Measurements from ENCODE around the gene LMTK3. TPM values are rescaled to one million over a fixed set of nuclear protein-coding genes. Genes with fewer than 3 reads are reported as not detected.

LMTK3 gene
- polyA plus RNA-seq, 6 donors from 2014 or later, result not detected

GRCh38 chr19:48445606-48446481 lies 65.8 kb downstream of the LMTK3 start, which contains the start of gene GRWD1:
Gene GRWD1 (plus strand): TSS chr19:48445983. CDS start chr19:48446006, 23 bp downstream.
- no peaks in the 10 kb centered on the region for H3K9me3 Mint-ChIP-seq
- peak within 1 kb of the TSS; percentile 97 to 99 (median 99) for H3K27ac Mint-ChIP-seq
- ATAC-seq (ENCODE audit: low read depth in 2 of 2), result peak; percentile 87 to 89
- peaks cover 33 to 45% (median 37%) of the 10 kb centered on the region in 3 donors for H3K4me1 Mint-ChIP-seq
- H3K4me3 Mint-ChIP-seq, result peak within 1 kb of the TSS; percentile 95 to 99 (median 99)
- H3K27me3 Mint-ChIP-seq, result peaks cover 9 to 21% (median 20%) of the 10 kb centered on the region in 3 donors
- DNase-seq, result peak; percentile 87
- peaks cover 4 to 20% of the 10 kb centered on the region in 2 donors for H3K36me3 Mint-ChIP-seq

GRCh38 chr19:48445256-48445605 lies 66.4 kb downstream of the LMTK3 start:
- peak overlapping the region; percentile 95 to 99 (median 99) for H3K4me3 Mint-ChIP-seq
- H3K4me1 Mint-ChIP-seq, result peaks cover 33 to 45% (median 37%) of the 10 kb centered on the region in 3 donors
- H3K9me3 Mint-ChIP-seq, result no peaks in the 10 kb centered on the region
- peak overlapping the region; percentile 97 to 99 (median 99) for H3K27ac Mint-ChIP-seq
- peaks cover 4 to 20% of the 10 kb centered on the region in 2 donors for H3K36me3 Mint-ChIP-seq
- DNase-seq (no peak), ATAC-seq (ENCODE audit: low read depth in 2 of 2) (peak; percentile 35 to 43)
- H3K27me3 Mint-ChIP-seq, result peaks cover 9 to 21% (median 20%) of the 10 kb centered on the region in 3 donors

GRCh38 chr19:48444936-48445200 lies 66.8 kb downstream of the LMTK3 start:
- H3K27ac Mint-ChIP-seq, result peak overlapping the region in 3 of 6 donors; percentile 97 to 99 (median 99)
- ATAC-seq (ENCODE audit: low read depth in 2 of 2), result no peak
- peaks cover 33 to 45% (median 37%) of the 10 kb centered on the region in 3 donors for H3K4me1 Mint-ChIP-seq
- H3K9me3 Mint-ChIP-seq, result no peaks in the 10 kb centered on the region
- DNase-seq, result no peak
- H3K4me3 Mint-ChIP-seq, result peak overlapping the region; percentile 95 to 99 (median 99)
- peaks cover 4 to 20% of the 10 kb centered on the region in 2 donors for H3K36me3 Mint-ChIP-seq
- H3K27me3 Mint-ChIP-seq, result peaks cover 9 to 21% (median 20%) of the 10 kb centered on the region in 3 donors

GRCh38 chr19:48444129-48444935 lies 67.3 kb downstream of the LMTK3 start:
- Mint-ChIP-seq H3K36me3 (peaks cover 4 to 20% of the 10 kb centered on the region in 2 donors), H3K4me1 (peaks cover 33 to 45% (median 37%) of the 10 kb centered on the region in 3 donors), H3K27me3 (peaks cover 9 to 21% (median 20%) of the 10 kb centered on the region in 3 donors), H3K9me3 (no peaks in the 10 kb centered on the region), H3K4me3 (peak overlapping the region; percentile 95 to 99 (median 99)), H3K27ac (peak overlapping the region in 4 of 6 donors; percentile 26 to 99 (median 76))
- ATAC-seq (ENCODE audit: low read depth in 2 of 2) (no peak), DNase-seq (no peak)

GRCh38 chr19:48443731-48444128 lies 67.9 kb downstream of the LMTK3 start:
- ATAC-seq (ENCODE audit: low read depth in 2 of 2) (no peak), DNase-seq (no peak)
- Mint-ChIP-seq H3K27me3 (peaks cover 9 to 21% (median 20%) of the 10 kb centered on the region in 3 donors), H3K4me1 (peaks cover 31 to 45% (median 36%) of the 10 kb centered on the region in 3 donors), H3K4me3 (peak overlapping the region in 5 of 8 donors; percentile 98 to 99 (median 99)), H3K27ac (peak overlapping the region in 1 of 6 donors; percentile 97), H3K9me3 (no peaks in the 10 kb centered on the region), H3K36me3 (peaks cover 4 to 15% of the 10 kb centered on the region in 2 donors)

- Mint-ChIP-seq H3K4me1 (peaks cover 26 to 44% (median 32%) of the 10 kb centered on the region in 3 donors), H3K4me3 (no peak overlapping the region), H3K9me3 (no peaks in the 10 kb centered on the region), H3K36me3 (peaks cover 2 to 10% of the 10 kb centered on the region in 2 donors), H3K27me3 (peaks cover 9 to 25% (median 20%) of the 10 kb centered on the region in 3 donors), H3K27ac (no peak overlapping the region)
- ATAC-seq (ENCODE audit: low read depth in 2 of 2) (no peak), DNase-seq (peak; percentile 15)
Observed at GRCh38 chr19:48443256-48443655, 68.4 kb downstream of the LMTK3 start.

GRCh38 chr19:48442116-48443035 lies 69.3 kb downstream of the LMTK3 start:
- Mint-ChIP-seq H3K27me3 (peaks cover 17 to 33% (median 26%) of the 10 kb centered on the region in 3 donors), H3K4me1 (peaks cover 25 to 36% (median 26%) of the 10 kb centered on the region in 3 donors), H3K36me3 (peaks cover 0 to 6% of the 10 kb centered on the region in 2 donors), H3K9me3 (no peaks in the 10 kb centered on the region), H3K27ac (peak overlapping the region in 1 of 6 donors; percentile 76), H3K4me3 (peak overlapping the region; percentile 59 to 83 (median 71))
- ATAC-seq (ENCODE audit: low read depth in 2 of 2), result no peak
- DNase-seq, result no peak

GRCh38 chr19:48441360-48442050 lies 70.1 kb downstream of the LMTK3 start:
- no peak for ATAC-seq (ENCODE audit: low read depth in 2 of 2)
- peak overlapping the region; percentile 33 to 77 (median 70) for H3K4me3 Mint-ChIP-seq
- peaks cover 23 to 28% (median 25%) of the 10 kb centered on the region in 3 donors for H3K4me1 Mint-ChIP-seq
- H3K9me3 Mint-ChIP-seq, result no peaks in the 10 kb centered on the region
- H3K27me3 Mint-ChIP-seq, result peaks cover 22 to 40% (median 35%) of the 10 kb centered on the region in 3 donors
- H3K36me3 Mint-ChIP-seq, result peaks cover 0 to 6% of the 10 kb centered on the region in 2 donors
- no peak overlapping the region for H3K27ac Mint-ChIP-seq
- DNase-seq, result no peak

GRCh38 chr19:48436586-48436985 lies 75.0 kb downstream of the LMTK3 start:
- H3K27me3 Mint-ChIP-seq, result peaks cover 25 to 38% (median 30%) of the 10 kb centered on the region in 3 donors
- H3K36me3 Mint-ChIP-seq, result no peaks in the 10 kb centered on the region
- H3K4me1 Mint-ChIP-seq, result peaks cover 0 to 1% (median 0%) of the 10 kb centered on the region in 3 donors
- no peak overlapping the region for H3K27ac Mint-ChIP-seq
- peak overlapping the region in 1 of 8 donors; percentile 25 for H3K4me3 Mint-ChIP-seq
- H3K9me3 Mint-ChIP-seq, result no peaks in the 10 kb centered on the region
- ATAC-seq (ENCODE audit: low read depth in 2 of 2) (no peak), DNase-seq (no peak)

Measured in naive B cell (primary cell).